GM12892 (cell line): Measurements from ENCODE around the gene ANAPC2.

ENCODE experiments used
- POLR2A ChIP-seq: IDR thresholded peaks from 2 replicates; pipeline ENCODE4 v1.6.1; 2011; ENCODE audit warnings: low read depth, low read length, control low read depth
- POLR2AphosphoS5 ChIP-seq: IDR thresholded peaks from 2 replicates; pipeline ENCODE4 v1.6.1; 2011; ENCODE audit warnings: low read depth, low read length, control low read depth

GRCh38 chr9:137168904-137169856 lies 19.2 kb downstream of the ANAPC2 start:
- TF ChIP-seq POLR2AphosphoS5 (no peak), POLR2A (no peak)
